HG03571 (cell line): ENCODE data around the gene RPS28.

Experiments used
- ATAC-seq: cut with Tn5 transposase; IDR thresholded peaks from one replicate; pipeline ENCODE4 v1.9.1; 2021; ENCODE audit not compliant: unreplicated experiment

The RPS28 gene

DNA sequence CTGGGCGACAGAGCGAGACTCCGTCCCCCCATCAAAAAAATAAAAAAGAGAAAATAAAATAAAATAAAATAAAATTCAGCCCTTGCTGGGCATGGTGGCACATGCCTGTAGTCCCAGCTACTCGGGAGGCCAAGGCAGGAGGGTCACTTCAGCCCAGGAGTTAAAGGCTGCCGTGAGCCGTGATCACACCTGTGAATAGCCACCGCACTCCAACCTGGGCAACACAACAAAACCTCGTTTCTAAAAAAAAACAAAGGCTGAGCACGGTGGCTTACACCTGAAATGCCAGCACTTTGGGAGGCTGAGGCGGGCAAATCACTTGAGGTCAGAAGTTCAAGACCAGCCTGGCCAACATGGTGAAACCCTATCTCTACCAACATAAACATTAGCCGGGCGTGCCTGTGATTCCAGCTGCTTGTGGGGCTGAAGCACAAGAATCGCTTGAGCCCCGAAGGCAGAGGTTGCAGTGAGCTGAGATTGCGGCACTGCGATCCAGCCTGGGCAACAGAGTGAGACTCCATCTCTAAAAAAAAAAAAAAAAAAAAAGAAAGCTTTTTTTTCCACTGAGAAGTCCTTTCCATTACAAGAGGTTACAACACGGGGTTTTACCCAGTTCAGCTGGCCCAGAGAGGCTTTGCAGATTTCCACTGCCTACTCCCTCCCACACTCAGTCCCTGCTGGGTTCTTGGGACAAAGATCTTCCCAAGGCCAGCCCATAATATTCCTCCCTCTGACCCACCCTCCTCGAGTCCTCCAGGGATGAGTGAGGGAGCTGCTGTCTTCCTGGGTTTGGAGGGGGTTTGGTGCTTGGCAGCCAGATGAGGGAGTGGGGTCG lies 49.1 kb downstream of the RPS28 start:
- no peak for ATAC-seq

DNA sequence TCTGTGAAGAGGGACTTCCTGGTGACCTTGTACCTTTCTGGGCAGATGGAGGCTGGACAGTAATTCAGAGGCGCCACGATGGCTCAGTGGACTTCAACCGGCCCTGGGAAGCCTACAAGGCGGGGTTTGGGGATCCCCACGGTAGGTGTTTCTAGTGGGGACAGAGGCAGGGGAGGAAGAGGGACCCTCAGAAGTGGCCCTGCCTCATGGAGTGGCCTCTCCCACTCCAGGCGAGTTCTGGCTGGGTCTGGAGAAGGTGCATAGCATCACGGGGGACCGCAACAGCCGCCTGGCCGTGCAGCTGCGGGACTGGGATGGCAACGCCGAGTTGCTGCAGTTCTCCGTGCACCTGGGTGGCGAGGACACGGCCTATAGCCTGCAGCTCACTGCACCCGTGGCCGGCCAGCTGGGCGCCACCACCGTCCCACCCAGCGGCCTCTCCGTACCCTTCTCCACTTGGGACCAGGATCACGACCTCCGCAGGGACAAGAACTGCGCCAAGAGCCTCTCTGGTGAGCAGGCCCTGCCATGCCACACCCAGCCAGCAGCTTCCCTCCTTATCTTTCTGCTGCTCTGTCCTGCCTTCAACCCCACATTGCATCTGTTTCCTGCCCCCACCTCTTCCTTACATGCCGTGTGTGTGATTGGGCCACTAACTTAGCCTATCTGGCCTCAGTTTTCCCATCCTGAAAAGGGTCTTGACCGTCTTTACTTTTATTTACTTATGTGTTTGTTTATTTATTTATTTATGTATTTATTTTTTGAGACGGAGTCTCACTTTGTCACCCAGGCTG lies 49.9 kb downstream of the RPS28 start:
- no peak for ATAC-seq
